HG03196 (cell line): Measurements from ENCODE around the gene STX7.
"Not testable (repeated sequence)": the region's sequence is repeated elsewhere in the genome, so short reads cannot be mapped to it uniquely, and the experiment has no call there.

Experiments
- ATAC-seq: cut with Tn5 transposase; IDR thresholded peaks from one replicate; pipeline ENCODE4 v1.9.1; 2021; ENCODE audit not compliant: unreplicated experiment

Gene STX7, protein sequence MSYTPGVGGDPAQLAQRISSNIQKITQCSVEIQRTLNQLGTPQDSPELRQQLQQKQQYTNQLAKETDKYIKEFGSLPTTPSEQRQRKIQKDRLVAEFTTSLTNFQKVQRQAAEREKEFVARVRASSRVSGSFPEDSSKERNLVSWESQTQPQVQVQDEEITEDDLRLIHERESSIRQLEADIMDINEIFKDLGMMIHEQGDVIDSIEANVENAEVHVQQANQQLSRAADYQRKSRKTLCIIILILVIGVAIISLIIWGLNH

DNA sequence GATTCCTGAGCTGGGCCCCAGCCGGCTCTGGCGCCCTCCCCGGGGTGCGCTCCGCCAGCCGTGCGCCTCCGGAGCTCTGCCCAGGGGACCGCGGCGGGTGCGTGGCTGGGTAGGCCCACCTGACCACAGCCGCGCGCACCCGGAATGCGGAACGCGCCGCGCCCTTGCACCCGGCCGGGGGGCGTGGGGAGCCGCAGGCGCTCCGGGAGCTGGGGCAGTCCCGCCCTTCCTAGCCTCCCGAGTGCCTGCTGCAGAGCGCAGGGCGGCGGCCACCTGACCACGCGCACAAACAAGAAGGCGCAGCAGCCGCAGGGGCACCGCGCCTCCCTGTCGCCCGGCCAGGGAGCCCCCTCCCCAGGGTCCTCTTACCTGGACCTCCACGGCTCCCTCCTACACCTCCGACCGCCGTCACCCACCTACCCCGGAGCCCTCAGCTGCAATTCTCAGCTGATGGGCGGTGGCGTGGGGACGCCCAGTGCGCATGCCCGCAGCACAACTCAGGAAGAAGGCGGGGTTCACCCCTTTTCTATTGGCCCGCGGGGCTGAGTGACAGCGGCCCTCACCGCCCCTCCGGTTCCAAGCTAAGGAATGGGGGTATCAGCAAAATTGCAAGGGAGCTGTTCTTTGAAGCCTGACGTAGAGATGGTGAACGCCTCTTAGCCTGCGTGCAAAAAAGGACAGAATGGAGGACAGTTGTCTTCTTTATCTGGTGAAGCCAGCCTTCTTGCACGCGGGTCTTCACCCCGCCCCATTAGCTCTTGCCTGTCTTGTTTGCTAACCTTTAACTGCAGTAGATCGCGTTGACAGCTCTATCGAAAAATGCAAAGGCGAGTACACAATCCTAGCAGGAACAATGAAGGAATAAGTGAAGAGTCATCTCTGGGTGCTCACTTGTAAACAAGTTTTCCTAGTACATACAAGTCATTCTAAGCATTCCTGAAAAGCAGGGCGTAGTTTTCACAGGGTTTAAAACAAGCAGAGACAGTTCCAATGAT lies at the start of gene STX7:
TSS of gene STX7 (minus strand) at position 479 of the 995 bp plus-strand sequence. CDS start 9,586 bp downstream, outside the sequence.
- peak; percentile 86 for ATAC-seq

DNA sequence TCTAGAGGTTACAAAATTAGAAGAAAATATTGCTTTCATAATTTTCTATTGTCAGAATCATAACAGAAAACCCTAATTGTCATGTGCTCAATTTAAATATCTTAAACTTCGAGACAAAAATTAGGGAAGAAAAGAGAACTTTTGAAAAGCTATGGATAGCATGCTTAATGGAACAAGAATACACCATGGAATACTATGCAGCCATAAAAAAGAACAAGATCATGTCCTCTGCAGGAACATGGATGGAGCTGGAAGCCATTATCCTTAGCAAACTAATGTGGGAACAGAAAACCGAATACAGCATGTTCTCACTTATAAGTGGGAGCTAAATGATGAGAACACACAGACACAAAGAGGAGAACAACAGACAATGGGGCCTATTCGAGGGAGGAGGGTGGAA lies 47.2 kb upstream of the STX7 start:
- not testable (repeated sequence) for ATAC-seq

DNA sequence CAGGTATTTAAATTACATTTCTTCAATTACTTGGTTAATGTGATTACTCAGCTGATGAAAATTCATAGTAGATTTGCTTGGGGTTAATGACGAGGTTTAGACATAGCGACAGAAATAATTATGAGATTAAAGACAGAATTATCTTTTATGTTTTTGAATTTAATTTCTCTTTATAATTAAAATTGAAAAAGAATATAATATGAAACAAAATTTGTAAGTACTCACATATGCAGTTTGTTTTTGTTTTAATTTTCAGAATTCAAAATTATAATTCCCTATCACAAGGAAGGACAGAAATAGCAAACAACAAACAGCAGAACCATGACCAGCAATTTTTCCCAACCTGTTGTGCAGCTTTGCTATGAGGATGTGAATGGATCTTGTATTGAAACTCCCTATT lies 39.5 kb upstream of the STX7 start, which contains the start of gene TAAR8:
TSS of gene TAAR8 (plus strand) at position 301 of the 400 bp plus-strand sequence. CDS start at position 322, 21 bp downstream.
- ATAC-seq, result no peak

DNA sequence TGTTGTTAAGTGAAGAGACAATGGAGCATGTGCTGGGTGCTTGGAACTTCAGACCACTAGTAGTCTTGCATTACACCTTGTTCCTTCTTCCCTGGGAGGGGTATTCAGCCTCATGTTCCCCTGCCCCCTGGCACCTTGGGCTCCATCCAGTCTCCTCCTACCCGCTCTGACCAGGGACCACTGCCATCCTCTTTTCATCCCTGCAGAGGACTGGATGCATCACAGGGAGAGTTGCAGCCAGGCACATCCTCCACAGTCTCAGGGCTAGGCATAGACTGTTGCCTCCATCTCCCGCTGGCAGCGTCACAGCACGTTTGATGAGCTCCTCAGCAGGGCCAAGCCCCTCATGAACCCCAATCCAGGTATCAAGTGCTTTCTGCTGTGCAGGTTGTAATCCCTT lies 38.3 kb upstream of the STX7 start:
- no peak for ATAC-seq

DNA sequence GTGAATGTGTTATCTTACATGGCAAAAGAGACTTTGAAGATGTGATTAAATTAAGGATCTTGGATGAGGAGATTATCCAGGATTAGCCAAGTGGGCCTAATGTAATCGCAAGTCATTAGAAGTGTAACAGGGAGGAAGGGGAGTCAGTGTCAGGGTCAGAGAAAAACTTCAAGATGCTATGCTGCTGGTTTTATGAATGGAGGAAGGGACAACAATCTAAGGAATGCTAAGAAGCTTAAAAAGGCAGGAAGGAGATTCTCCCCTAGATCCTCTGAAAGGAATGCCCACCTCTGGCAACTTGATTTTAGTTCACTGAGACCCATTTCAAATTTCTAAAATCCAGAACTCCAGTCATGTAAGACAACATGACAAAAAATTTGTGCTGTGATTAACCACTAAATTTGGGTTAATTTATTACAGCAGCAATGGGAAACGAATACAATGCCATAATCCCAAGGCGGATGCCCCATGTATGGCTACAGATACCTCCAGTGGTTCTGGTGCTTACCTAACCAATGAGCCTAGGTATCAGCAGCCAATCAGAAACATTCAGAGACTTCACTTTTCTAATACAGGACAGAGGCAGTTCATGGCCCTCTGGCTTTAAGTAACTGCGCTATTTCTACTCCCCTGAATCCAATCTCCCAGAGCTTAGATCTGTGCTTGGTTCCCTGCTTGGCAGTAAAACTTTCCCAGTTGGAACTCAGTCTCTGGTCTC lies 36.0 kb upstream of the STX7 start:
- no peak for ATAC-seq

DNA sequence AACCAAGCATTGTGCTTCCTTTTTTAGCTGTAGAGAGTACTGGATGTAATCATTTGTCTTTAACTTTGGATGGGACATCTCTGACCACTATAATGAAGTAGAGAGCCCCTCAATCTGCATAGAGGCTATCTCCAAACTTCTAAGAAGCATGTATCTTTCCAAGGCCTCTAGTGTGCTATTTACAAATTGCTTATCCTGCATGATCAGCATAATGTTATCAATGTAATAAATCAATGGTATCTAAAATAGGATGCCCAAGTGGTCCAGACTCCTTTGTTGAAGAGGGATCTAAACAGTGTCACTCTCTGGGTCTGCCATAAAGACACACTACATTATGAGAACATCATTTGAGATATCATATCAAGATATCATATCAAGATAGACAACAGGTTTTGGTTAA lies 31.9 kb upstream of the STX7 start:
- ATAC-seq, result no peak

DNA sequence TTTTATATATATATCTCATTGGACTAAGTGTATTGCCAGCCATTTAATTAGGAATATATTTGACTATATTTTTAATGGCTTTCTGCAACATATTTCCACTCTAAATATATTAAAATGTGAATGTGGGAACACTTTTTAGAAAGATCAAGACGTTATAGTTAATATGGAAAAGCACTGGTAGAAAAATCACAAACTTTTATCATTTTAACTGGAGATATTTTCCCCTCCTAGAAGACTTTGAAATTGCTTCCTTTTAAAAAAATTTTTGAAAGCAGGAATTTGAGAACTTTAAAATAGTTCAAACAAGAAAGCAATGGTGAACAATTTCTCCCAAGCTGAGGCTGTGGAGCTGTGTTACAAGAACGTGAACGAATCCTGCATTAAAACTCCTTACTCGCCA lies 25.1 kb upstream of the STX7 start, which contains the start of gene TAAR9:
TSS of gene TAAR9 (plus strand) at position 301 of the 400 bp plus-strand sequence. CDS start at position 314, 13 bp downstream.
- ATAC-seq, result no peak

DNA sequence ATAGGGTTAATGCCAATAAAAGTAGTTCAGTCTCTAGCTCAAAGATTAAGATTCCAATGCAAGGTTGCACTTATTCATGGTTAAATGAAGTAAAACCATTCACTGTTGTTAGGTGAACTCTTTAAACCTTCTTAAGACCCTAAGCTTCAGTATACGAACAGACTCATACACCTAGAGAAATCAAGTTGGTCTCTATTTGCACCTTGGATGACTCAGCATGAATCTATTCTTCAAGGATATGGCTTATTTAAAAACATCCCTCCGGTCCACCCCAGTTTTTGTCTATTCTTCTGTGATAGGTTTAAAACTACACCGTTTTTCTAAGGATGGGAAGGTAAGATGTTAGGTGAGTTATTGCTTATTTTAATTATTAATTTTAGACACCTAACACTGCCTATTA lies 24.2 kb upstream of the STX7 start:
- no peak for ATAC-seq

DNA sequence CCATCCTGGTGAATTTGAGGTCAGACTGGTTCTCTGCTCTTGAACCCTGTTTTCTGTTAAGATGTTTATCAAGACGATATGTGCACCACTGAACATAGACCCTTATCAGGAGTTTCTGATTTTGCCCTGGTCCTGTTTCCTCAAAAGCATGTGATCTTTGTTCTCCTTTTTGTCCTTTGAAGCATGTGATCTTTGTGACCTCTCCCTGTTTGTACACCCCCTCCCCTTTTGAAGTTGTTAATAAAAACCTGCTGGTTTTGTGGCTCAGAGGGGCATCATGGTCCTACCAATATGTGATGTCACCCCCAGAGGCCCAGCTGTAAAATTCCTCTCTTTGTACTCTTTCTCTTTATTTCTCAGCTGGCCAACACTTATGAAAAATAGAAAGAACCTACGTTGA lies 21.6 kb upstream of the STX7 start:
- ATAC-seq, result not testable (repeated sequence)

DNA sequence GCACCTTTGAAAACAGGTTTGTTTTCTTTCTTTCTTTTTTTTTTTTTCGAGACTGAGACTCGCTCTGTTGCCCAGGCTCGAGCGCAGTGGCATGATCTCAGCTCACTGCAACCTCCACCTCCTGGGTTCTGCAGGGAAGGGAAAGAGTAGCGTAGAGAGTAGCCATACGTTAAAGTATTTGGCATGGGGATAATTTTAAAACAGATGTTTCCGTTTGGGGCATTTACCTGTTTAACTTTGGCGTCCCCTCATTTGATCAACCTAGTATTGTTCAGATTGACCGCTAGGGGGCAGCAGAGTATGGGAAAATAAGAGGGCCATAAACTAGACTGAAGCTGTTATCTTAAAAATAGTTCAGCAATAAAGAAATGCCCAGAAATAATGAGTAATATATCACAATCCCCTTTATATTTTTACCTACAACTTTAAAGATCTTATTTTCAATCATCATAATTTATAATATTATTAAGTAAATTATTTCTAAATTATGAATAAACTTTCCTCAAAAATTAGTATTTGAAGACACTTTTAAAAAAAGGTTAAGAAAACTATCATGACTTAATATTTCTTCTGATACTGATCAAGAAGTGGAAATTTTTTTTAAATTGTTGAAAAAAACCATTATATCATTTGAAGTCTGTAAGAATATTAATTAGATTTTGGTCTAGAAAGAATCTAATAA lies 17.5 kb upstream of the STX7 start:
- ATAC-seq, result peak; percentile 87

DNA sequence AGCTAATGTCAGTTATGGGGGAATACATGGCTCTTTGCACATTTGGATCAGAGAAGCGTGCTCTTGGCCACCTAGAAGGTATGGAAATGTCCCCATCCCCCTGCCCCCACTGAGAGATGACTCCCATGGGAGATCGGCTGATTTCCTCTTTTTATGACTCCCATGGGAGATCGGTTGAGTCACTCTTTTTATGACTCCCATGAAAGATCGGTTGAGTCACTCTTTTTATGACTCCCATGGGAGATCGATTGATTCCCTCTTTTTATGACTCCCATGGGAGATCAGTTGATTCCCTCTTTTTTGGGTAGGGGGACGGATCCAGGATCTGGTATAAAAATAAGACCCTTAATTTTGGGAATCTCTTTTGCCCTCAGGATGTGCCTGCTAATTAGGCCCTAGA lies 14.9 kb upstream of the STX7 start:
- no peak for ATAC-seq

DNA sequence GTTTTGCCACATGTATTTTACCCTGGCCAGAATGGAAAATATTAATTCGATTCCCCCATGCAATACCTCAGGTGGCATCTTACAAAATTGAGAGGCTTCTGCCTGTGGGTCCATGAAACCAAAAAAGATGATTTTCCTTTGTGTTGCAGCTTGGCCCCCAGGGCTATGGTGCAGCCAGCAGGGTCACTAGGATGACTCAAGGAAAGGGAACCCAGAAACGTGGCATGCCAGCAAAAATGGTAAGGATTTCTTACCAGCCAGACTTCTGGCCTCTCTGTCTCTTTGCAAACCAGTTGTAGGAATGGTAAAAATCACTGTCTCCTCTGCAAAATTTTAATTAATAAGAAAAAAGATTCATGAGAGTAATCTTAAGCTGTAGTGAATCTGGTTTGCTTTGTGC lies 13.5 kb upstream of the STX7 start:
- no peak for ATAC-seq

DNA sequence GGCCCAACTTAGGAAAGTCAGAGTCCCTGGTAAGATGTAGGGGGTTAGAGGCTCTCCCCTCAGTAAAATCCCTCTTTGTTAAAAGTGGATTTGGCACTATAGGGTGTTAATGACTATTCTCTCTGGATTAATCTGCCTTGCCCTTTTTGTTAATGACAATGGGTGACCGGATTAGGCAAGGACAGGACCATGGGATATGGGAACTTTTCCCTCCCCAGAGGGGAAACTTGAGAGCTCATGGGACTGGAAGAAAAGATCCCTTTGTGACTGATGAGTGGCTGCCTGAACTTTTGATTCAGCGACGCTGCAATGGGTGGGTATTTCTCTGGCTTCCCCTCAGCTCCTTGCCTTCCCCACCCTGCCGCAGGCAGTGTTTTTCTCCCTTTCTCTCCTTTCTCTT lies 12.9 kb upstream of the STX7 start:
- no peak for ATAC-seq

DNA sequence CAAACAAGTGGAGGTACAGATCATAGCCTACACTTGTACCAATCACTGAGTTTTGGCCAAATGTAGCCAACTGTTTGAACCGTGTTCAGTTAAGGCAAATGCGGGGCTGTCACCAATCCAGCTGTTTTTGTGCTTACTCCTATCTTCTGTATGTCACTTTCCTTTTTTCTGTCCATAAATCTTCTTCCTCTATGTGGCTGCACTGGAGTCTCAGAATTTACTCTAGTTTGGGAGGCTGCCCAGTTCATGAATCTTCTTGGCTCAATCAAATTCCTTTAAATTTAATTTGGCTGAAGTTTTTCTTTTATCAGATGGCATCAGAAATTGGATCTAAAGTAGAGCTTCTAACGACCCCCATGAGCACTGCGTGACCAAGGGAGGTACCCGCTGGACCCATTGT lies 11.7 kb upstream of the STX7 start:
- no peak for ATAC-seq

DNA sequence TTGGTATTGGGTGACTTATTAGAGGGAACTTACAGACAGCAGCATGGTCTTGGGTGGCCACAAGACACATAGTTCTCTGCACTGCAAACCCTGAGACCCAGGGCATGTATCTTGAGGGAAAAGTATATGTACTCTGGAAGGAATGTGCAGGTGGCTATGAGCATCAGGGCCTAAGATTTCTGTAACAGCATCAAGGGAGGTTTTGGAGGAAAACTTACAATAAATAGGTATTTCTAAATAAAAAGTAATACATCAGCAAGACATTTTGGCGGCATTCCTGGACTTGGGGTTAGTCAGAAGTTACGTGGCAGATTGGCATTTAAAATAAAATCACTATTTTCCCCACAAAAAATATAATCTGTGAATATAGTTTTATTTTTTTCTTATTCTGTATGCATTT lies 8.0 kb upstream of the STX7 start:
- ATAC-seq, result no peak

DNA sequence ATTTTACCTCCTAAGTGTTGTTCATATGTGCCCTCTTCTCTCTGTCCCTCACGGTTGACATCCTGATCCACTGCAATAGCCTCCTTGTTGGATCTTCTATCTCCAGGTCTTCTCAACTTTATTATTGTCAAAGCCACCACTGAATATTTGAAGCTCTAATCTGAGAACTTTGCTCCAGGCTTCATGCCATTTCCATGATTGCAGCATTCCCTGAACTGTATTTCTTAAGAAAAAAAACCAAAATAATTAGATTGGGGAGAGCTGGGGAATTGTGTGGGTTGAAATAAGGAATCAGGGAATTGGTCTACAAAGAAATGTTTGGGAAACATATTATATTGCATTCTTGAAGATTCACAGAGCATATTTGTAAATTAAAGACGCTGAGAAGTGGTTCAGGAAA lies 2.5 kb upstream of the STX7 start:
- ATAC-seq, result no peak

DNA sequence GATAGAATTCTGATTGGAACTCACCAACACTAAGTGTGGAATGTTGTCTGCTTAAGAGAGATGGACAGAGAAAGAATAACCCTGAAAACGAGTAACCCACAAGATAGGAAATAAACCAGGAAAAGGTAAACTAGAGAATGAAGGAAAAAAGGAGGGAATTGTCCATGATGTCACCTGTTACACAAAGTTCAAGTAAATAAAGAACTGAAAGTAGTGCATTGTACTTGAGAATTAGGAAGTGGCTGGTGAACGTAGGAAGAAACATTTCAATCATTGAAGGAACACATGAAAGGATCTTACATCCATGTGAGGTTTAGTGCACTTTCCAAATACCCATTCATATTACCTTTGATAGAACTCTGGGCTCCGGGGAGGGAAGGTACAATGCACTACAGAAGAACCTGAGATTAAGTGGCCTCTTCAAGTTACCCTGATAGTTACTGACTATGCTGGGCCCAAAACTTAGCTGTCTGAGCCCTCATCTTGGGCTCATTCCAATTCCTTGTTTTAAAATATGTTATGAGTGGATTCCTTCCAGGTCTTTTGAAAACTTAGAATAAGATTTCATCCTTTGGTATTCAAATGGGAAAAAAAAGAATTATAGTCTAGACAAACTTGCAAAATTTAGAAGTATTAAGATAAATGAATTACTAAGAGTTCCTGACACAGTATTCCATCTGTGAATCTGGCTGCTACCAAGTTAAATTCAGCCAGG lies 1.1 kb upstream of the STX7 start:
- ATAC-seq, result no peak

DNA sequence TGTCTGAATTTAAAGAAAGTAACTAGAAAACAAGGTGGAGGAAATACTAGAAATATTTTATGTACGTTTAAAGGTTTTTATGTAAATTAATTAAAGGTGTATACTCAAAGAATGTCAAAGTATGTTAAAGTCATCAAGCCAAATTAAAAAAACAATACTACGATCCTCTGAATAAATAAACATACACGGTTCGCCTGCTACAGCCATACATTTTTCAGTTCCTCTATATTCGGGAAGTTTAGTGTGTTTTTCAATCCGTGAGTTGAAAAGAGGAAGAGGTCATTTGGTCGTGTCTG lies 626 bp downstream of the STX7 start:
- ATAC-seq, result no peak

DNA sequence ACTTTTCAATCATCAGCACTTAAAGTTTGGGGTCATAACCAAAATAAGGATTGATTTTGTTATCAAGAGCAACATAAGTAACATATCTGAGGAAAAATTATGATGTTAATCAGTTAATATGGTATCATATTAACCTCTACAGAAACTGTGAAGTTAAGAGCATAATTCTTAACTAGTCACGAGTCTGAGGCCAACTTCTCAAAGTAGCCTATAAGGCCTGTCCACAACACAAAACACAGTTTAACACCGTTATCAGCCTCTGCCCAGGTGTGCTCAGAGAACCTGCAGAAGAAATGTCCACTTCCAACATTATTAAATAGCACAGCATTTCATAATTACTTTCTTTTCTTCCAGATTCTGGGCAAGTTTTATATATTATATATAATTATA lies 1.1 kb downstream of the STX7 start:
- ATAC-seq, result peak; percentile 23

DNA sequence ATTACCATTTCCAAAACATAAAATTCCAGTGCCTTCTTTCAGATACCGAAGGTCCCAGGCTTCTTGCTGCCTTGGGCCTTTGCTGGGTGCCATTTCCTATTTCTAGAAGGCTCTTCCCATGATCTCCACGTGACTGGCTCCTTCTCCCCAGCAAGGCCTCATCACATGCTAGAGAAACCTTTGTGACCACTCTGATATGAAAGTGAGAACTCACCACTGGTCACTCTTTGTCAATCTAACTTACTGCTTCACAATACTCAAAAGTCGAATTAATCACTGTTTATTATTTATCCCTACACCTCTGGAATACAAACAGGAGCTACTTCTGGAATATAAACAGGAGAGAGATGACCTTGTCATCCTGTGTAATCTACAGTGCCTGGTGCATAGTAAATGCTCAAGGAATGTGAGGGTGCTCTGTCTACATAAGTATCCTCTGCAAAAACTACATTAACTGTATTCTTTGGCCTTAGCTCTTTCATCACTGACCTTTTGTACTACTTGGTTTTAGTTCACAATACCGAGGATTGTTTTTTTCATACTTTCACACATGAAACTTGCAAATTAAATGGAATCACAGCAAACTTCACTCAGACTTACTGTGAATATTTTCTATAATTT lies 1.6 kb downstream of the STX7 start:
- peak; percentile 25 for ATAC-seq
